Activated CD4-positive, alpha-beta T cell treated with anti-CD3 and anti-CD28 coated beads, Interleukin-2, amount 50 U/mL, for 48 hours (primary cell): Measurements from ENCODE around the gene KCND3.
"Not testable (repeated sequence)": the region's sequence is repeated elsewhere in the genome, so short reads cannot be mapped to it uniquely, and the experiment has no call there.

ENCODE experiments used
- DNase-seq, 2 experiments: peaks; one replicate each; pipeline ENCODE4 v3.0.0-alpha.2; 2020

The KCND3 gene

DNA sequence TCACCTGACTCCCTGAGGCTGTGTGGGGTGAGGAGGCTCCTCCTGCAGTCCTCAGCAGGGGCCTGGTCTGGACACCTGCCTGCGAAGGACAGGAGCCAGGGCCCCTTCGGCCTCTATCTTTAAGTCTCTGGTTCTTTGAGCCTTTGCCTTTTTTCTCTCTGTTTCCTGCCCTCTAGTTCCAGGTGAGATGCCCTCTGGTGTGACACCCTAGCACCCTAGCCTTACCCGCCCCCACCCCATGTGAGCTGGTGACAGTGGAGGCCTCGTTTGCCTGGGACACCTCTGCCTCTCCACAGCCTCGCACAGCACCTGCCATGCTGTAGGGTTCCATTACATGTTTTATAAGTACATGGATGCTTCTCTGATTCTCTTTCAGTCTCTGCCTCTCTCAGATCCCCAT, 186.5 kb downstream of the KCND3 start:
- DNase-seq: no peak

- no peak for DNase-seq
Observed at GRCh38 chr1:111802110-111802509, 187.4 kb downstream of the KCND3 start.

GRCh38 chr1:111801071-111801850, 188.2 kb downstream of the KCND3 start:
- no peak for DNase-seq

- DNase-seq: not testable (repeated sequence)
Observed at GRCh38 chr1:111799722-111800121, 189.7 kb downstream of the KCND3 start.

DNA sequence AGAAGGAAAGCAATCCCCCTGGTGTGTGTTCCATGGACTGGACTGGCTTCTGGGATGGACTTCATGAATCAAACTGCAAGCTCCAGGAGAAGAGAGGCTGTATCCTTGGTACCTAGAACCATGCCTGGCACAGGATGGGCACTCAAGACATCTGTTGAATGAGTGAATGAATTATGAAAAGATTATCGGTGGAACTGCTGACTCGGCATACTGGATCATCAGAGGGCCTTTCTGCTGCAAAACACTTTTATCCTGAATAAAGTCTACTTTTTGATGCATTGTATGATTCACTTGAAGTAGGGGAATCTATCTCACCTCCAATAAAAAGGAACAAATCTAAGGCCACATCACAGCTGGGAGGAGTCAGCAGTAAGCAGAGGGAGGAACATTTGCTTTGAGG, 190.9 kb downstream of the KCND3 start:
- DNase-seq: no peak

GRCh38 chr1:111795401-111795800, 194.1 kb downstream of the KCND3 start:
- DNase-seq: no peak

GRCh38 chr1:111793923-111794322, 195.5 kb downstream of the KCND3 start:
- DNase-seq: no peak

- DNase-seq: no peak
Observed at GRCh38 chr1:111792249-111792648, 197.2 kb downstream of the KCND3 start.

GRCh38 chr1:111791776-111792175, 197.7 kb downstream of the KCND3 start:
- no peak for DNase-seq

DNA sequence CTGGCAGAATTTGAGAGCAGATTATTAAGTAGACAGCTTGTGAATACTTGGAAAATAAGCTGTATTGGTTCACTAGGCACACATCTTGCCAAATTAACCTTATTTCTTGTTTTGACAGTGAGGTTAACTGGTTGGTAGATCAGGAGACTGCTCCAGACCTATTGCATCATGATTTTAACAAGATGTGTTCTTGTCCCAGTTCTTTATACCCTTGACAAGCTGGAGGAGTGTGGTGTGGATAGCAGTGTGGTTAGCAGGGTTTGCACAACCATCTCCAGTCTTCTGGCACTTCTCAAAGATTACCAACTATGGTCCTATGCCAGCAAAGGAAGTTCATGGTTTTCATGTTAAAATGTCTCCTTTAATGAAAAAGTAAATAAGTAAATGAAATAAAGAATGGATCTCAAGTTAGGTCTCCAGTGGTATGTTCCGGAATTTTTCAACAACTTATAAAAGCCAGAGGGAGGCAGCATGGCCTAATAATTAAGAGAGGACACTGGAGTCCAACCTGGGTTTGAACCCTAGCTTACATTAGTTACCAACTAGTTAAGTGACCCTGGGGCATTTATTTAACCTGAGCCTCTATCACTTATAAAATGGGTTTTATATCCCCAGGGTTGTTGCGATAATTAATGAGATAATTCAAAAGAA, 199.7 kb downstream of the KCND3 start:
- no peak for DNase-seq

- no peak for DNase-seq
Observed at GRCh38 chr1:111789142-111789541, 200.3 kb downstream of the KCND3 start.

DNA sequence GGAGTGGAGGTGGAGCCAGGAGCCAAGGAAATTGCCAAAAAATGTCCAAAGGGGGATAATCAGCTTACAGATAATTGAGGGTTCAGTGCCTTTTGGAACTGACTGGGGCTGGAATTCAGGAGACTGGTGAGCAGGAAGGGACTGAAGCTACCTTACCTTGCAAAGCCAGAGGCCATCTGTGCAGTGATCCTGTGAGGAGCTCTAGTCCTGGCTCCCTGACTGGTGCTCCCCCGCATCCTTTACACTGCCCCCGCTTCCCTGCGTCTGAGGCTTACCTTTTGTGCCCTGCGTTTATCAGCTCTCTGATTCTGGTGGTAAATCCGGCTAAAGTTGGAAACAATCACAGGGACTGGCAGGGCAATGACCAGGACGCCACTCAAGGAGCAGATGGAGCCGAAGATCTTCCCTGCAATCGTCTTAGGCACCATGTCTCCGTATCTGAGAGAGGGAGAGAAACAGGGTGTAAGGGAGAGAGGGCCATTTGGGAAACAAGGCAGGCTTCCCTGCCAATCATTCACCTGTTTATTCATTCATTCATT, 202.7 kb downstream of the KCND3 start:
- DNase-seq: no peak

DNA sequence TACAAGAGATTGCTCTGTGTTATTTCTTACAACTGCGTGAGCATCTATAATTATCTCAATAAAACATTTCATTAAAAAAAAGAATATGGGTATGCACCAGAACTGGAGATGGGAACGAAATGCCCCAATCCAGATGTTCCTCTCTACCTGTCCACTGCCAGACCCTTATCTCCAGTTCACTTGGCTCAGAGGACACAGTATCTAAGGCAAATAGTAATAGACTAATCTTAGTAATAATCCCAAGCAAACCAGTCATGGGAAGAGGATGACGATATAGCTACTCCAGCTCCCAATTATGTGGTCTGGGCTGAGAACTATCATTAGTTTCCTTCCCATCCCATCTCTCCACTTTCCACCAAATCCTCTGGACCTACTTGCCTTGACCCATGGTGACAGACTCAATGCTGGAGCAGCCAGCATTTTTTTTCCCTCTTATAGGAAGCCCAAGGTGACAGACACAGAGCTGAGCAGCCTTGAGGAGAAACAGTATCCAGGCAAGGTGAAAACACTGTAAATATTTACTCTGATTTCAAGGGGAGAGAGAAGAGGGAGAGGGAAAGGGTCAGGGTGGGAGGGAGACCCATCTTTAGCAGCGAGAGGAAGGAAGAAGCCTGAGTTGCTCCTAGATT, 205.1 kb downstream of the KCND3 start:
- DNase-seq: no peak

DNA sequence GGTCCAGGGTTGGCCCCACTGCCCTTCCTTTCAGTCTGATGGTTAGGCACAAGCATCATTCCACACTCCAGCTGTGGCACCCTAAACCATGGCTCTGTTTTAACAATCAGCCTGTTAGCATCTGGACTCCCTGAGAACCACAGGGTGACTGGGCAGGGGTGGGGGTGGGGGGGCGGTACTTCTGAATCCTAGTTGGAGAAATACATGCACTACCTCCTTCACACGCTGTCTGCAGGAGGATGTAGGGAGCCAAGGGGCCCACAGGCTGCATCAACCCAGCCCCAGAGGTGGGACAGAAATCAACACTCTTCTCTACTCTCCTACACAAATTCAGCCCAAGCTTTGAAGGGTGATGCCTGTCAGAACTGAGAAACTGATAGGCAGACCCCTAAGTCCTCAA, 209.9 kb downstream of the KCND3 start:
- DNase-seq: no peak

- DNase-seq: no peak
Observed at GRCh38 chr1:111778541-111779051, 210.9 kb downstream of the KCND3 start.

DNA sequence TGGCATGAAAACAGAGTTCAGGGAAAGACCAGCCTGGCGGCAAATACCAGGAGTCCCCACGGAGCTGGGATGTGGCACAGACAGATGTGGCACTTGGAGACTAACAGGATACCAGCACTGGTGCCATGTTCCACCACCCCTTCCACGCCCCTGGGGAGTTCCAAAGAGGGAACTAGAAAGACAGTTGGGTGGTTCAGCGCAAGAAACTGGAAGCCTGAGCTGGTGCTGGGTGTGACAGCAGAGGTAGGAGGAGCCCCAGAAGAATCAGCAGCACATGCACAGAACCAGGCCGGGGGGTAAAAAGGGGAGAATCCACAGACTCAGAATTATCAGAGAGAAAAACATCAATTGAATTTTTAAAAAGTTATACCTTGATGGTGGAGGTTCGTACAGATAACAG, 211.4 kb downstream of the KCND3 start:
- no peak for DNase-seq

DNA sequence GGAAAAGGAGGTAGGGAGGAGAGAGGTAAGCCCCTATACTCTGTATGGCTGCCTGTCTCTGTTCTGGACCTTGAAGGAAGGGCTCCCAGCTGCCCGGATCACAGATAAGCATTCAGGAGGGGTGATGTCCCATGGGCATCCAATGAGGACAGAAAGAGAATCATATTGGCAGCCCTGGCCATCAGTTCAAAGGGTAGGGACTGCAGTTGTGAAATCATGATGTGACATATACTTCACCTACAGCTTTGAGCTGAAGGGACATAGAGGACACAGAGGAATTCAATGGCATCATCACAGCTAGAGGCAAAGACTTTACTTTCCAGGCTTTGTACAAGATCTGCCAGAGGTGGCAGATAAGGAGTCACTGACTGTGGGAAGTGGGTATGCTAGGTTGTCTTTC, 212.2 kb downstream of the KCND3 start:
- no peak for DNase-seq

- no peak for DNase-seq
Observed at GRCh38 chr1:111776861-111777260, 212.6 kb downstream of the KCND3 start.

- no peak for DNase-seq
Observed at GRCh38 chr1:111776391-111776790, 213.1 kb downstream of the KCND3 start.

DNA sequence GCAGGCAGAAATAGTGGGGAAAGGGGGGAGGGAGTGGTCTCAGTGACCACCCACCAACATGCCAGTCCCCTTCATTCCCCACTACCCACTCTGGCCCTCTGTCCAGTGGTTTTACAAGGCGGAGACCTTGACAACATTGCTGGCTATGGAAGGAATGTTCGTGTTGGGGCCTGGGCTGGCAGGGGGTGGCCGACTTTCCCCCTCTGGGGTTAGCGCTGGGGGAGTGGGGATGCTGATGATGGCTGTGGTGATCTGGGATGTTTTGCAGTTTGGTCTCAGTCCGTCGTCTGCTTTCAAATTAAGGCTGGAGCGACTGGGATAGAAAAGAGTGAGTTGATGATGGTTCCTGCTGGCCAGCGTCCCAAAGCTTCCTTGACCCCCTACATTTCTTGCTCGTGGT, 213.5 kb downstream of the KCND3 start:
- DNase-seq: no peak

- no peak for DNase-seq
Observed at GRCh38 chr1:111770916-111771315, 218.6 kb downstream of the KCND3 start.

- DNase-seq: peak; percentile 11 to 33
Observed at GRCh38 chr1:111769517-111770146, 219.8 kb downstream of the KCND3 start.

DNA sequence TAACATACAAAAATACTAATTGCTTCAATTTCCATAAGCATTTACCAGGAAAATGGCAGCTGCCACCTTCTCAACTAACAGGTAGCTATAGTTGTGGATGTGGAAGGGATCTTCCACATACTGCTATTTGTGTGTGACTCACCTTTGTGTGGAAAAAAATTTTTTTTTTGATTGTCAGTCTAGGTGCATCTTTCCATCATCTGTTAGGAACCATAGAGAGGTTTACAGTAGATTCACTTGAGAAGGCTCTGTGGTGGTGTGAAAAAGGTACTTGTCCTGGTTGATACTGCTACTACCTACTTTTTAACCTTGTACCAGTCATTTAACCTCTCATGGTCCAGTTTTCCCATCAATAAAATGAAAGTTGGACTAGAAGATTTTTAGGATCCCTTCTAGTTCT, 220.8 kb downstream of the KCND3 start:
- DNase-seq: no peak
